ENCODE results near the gene DNAJB6. TPM values are rescaled to one million over a fixed set of nuclear protein-coding genes. Genes with fewer than 3 reads are reported as not detected.
A peak's percentile ranks its signal among the peaks of the same experiment; 100 is the strongest.

DNAJB6 gene
- total and polyA plus RNA-seq, 2 experiments from 2014 or later = 92.2 to 110 TPM

DNA sequence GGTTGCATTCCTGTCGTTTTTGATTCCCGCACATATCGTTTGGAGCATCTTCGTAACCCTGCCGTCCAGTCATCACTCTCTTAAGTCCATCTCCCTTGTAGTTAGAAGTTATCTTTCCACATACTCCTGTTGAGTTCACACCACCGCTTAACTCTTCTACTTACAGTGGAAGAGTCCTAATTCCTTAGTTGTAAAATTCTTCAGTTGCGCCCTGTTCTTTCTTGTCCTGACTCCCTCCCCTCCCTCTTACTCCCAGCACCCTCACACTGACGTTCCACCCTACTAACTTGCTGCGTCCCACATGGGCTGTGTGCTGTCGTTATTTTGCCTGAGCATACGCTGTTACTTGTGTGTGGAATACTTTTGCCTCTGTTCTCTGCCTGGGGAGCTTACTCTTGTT lies 11.7 kb downstream of the DNAJB6 start:
- H4K20me1 ChIP-seq (ENCODE audit: insufficient read depth, poor library complexity, severe bottlenecking) = peaks cover 100% of the 10 kb centered on the region

DNA sequence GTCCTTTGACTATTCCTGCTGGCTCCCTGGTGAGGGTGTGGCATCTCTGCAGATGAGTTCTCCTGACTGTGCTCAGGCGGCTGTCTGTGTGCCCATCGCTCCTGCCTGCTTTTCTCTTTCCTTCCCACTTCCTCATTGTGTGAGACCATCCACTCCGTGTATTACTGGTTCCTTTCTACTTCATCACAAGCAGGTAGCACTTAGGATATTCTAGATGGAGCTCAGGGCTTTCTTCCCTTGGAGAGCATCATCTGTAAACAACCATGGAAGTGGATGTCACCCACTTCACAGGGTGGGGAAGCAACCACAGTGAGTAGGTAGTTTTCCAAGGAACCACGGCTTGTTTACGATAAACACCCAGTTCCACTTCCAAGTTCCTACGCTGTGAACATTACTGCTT lies 15.7 kb downstream of the DNAJB6 start:
- peaks cover 5% of the 10 kb centered on the region for H3K4me1 ChIP-seq (ENCODE audit: insufficient read depth)
- peaks cover 100% of the 10 kb centered on the region for H3K79me2 ChIP-seq
- H3K4me3 ChIP-seq = no peak overlapping the region
- H3K9me3 ChIP-seq (ENCODE audit: low read depth) = no peaks in the 10 kb centered on the region
- no peaks in the 10 kb centered on the region for H3K27me3 ChIP-seq
- no peak overlapping the region for H3K4me2 ChIP-seq
- no peak overlapping the region for H2AFZ ChIP-seq
- no peak overlapping the region for H3K27ac ChIP-seq
- no peak for DNase-seq (ENCODE audit: low spot score)
- H3K36me3 ChIP-seq (replicated peaks; ENCODE audit: insufficient read depth, low read depth) = no peaks in the 10 kb centered on the region
- 90% methylated on average over 6 of the region's 6 CpGs for WGBS (ENCODE audit: low lambda C conversion rate, missing lambda C conversion rate)
- no peaks in the 10 kb centered on the region for H3K9me2 ChIP-seq (replicated peaks; ENCODE audit: insufficient read depth)
- TF ChIP-seq, protein P1, sequence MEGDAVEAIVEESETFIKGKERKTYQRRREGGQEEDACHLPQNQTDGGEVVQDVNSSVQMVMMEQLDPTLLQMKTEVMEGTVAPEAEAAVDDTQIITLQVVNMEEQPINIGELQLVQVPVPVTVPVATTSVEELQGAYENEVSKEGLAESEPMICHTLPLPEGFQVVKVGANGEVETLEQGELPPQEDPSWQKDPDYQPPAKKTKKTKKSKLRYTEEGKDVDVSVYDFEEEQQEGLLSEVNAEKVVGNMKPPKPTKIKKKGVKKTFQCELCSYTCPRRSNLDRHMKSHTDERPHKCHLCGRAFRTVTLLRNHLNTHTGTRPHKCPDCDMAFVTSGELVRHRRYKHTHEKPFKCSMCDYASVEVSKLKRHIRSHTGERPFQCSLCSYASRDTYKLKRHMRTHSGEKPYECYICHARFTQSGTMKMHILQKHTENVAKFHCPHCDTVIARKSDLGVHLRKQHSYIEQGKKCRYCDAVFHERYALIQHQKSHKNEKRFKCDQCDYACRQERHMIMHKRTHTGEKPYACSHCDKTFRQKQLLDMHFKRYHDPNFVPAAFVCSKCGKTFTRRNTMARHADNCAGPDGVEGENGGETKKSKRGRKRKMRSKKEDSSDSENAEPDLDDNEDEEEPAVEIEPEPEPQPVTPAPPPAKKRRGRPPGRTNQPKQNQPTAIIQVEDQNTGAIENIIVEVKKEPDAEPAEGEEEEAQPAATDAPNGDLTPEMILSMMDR (IDR thresholded peaks at IDR 0.05; ENCODE audit: poor library complexity) = no peak
- TF ChIP-seq EZH2 (IDR thresholded peaks at IDR 0.05; ENCODE audit: borderline replicate concordance) (no peak), EZH2phosphoT487 (IDR thresholded peaks at IDR 0.05; ENCODE audit: low read depth, severe bottlenecking, unreplicated experiment) (no peak)
- peaks cover 99% of the 10 kb centered on the region for H4K20me1 ChIP-seq (ENCODE audit: insufficient read depth, poor library complexity, severe bottlenecking)

More for the DNA sequence above, 11.7 kb downstream of the DNAJB6 start:
- TF ChIP-seq EZH2phosphoT487 (IDR thresholded peaks at IDR 0.05; ENCODE audit: low read depth, severe bottlenecking, unreplicated experiment) = no peak
- TF ChIP-seq, protein P1 (IDR thresholded peaks at IDR 0.05; ENCODE audit: poor library complexity) = no peak
- no peak for DNase-seq (ENCODE audit: low spot score)
- Histone ChIP-seq H3K4me3 (no peak overlapping the region), H3K36me3 (replicated peaks; ENCODE audit: insufficient read depth, low read depth) (no peaks in the 10 kb centered on the region), H3K9me3 (ENCODE audit: low read depth) (no peaks in the 10 kb centered on the region), H3K27ac (no peak overlapping the region), H3K79me2 (peaks cover 100% of the 10 kb centered on the region), H3K9me2 (replicated peaks; ENCODE audit: insufficient read depth) (no peaks in the 10 kb centered on the region), H3K27me3 (no peaks in the 10 kb centered on the region), H3K4me1 (ENCODE audit: insufficient read depth) (peaks cover 5% of the 10 kb centered on the region), H3K4me2 (no peak overlapping the region), H2AFZ (no peak overlapping the region)
- WGBS (ENCODE audit: low lambda C conversion rate, missing lambda C conversion rate) = 86% methylated on average over 11 of the region's 11 CpGs

DNA sequence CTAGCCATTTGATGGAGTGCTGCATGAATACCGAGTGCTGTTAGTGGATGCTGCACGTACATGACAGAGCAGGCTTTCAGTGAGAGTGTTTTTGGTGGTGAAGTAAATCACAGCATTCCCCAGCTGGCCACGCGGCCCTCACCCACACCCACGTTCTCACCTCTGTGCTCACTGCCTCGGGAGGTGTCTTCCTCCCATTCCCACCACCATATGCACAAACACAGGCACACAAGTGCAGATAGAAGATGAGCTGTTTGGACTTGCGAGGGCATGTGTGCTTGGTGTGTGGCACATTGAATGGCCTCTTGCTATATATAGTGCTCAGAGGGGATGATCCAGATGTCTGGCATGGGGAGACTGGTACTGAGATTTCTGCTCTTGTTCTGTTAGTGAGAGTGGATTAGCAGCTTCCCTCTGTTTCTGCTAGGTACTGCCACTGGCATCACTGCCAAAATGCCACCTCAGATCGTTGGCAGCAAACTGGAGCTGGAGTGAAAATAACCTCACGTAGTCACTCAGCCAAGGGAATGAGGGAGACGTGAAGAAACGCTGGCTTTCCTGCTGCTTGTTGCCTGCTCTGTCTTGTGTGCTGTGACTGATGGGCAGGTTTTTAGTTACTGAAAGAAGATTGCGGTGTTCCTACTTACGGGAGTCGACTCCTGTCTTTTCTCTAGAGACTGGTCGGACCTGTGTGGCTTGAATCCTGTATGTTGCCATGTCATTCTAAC lies 19.1 kb downstream of the DNAJB6 start:
- Histone ChIP-seq H3K4me3 (no peak overlapping the region), H4K20me1 (ENCODE audit: insufficient read depth, poor library complexity, severe bottlenecking) (peaks cover 99% of the 10 kb centered on the region), H2AFZ (no peak overlapping the region), H3K27ac (no peak overlapping the region), H3K27me3 (no peaks in the 10 kb centered on the region), H3K4me2 (peak overlapping the region; percentile 6), H3K9me3 (ENCODE audit: low read depth) (no peaks in the 10 kb centered on the region), H3K36me3 (replicated peaks; ENCODE audit: insufficient read depth, low read depth) (no peaks in the 10 kb centered on the region), H3K9me2 (replicated peaks; ENCODE audit: insufficient read depth) (no peaks in the 10 kb centered on the region), H3K4me1 (ENCODE audit: insufficient read depth) (peaks cover 10% of the 10 kb centered on the region), H3K79me2 (peaks cover 100% of the 10 kb centered on the region)
- 69% methylated on average over 15 of the region's 15 CpGs for WGBS (ENCODE audit: low lambda C conversion rate, missing lambda C conversion rate)
- TF ChIP-seq EZH2 (IDR thresholded peaks at IDR 0.05; ENCODE audit: borderline replicate concordance) (no peak), EZH2phosphoT487 (IDR thresholded peaks at IDR 0.05; ENCODE audit: low read depth, severe bottlenecking, unreplicated experiment) (no peak)
- TF ChIP-seq, protein P1 (IDR thresholded peaks at IDR 0.05; ENCODE audit: poor library complexity) = no peak
- no peak for DNase-seq (ENCODE audit: low spot score)

Data from hepatocyte (in vitro differentiated cells).